Prostate gland (tissue), 2 donors: Measurements from ENCODE around the gene PPP4R4.

ENCODE experiments used
- POLR2A ChIP-seq: fragments of 450-650 bp; IDR thresholded peaks from one replicate; pipeline ENCODE4 v1.6.1; 2016; ENCODE audit warnings: antibody characterized with exemption, mild to moderate bottlenecking
- POLR2AphosphoS5 ChIP-seq: sonication (generic); formaldehyde crosslinking; IDR thresholded peaks from one replicate; pipeline ENCODE4 v1.6.1; 2017; ENCODE audit warnings: antibody characterized with exemption
- TF ChIP-seq, protein P1 (sequence below), 4 experiments: fragments of 200-600 bp in 2 of 4; fragments of 450-650 bp in 2 of 4; sonication (generic) in 2 of 4; IDR thresholded peaks; 1 replicate in 3 of 4; 2 replicates in 1 of 4; pipeline ENCODE4 v1.5.1; 2016 to 2019; ENCODE audit warnings: antibody characterized with exemption in 4 of 4, mild to moderate bottlenecking in 2 of 4, moderate library complexity in 2 of 4

GRCh38 chr14:94177806-94178205 is 3.7 kb downstream of the PPP4R4 start:
- TF ChIP-seq POLR2A (no peak), POLR2AphosphoS5 (no peak)
- TF ChIP-seq, protein P1, sequence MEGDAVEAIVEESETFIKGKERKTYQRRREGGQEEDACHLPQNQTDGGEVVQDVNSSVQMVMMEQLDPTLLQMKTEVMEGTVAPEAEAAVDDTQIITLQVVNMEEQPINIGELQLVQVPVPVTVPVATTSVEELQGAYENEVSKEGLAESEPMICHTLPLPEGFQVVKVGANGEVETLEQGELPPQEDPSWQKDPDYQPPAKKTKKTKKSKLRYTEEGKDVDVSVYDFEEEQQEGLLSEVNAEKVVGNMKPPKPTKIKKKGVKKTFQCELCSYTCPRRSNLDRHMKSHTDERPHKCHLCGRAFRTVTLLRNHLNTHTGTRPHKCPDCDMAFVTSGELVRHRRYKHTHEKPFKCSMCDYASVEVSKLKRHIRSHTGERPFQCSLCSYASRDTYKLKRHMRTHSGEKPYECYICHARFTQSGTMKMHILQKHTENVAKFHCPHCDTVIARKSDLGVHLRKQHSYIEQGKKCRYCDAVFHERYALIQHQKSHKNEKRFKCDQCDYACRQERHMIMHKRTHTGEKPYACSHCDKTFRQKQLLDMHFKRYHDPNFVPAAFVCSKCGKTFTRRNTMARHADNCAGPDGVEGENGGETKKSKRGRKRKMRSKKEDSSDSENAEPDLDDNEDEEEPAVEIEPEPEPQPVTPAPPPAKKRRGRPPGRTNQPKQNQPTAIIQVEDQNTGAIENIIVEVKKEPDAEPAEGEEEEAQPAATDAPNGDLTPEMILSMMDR (IDR thresholded peaks at IDR 0.05) = no peak
